Muscle layer of duodenum (tissue), 2 donors: ENCODE results near the gene SLC12A6.
"Not testable (repeated sequence)": the region's sequence is repeated elsewhere in the genome, so short reads cannot be mapped to it uniquely, and the experiment has no call there.

ENCODE experiments used
- H3K27ac ChIP-seq: one replicate; pipeline ENCODE4 v1.7.0; 2013; ENCODE audit warnings: mild to moderate bottlenecking, low read length
- H3K27me3 ChIP-seq: one replicate; pipeline ENCODE4 v1.7.0; 2013; ENCODE audit warnings: low read depth, mild to moderate bottlenecking, control low read depth, low read length
- H3K36me3 ChIP-seq, 2 donors: one replicate each; pipeline ENCODE4 v1.7.0; 2013; ENCODE audit warnings: low read length in 2 of 2, control low read depth in 1 of 2, mild to moderate bottlenecking in 1 of 2; ENCODE audit not compliant: insufficient read depth in 2 of 2, control insufficient read depth in 1 of 2
- H3K4me1 ChIP-seq, 2 donors: one replicate each; pipeline ENCODE4 v1.7.0; 2013; ENCODE audit warnings: low read length in 2 of 2, mild to moderate bottlenecking in 2 of 2, control low read depth in 1 of 2, moderate library complexity in 1 of 2; ENCODE audit not compliant: insufficient read depth in 2 of 2, control insufficient read depth in 1 of 2
- H3K4me3 ChIP-seq, 2 donors: one replicate each; pipeline ENCODE4 v1.7.0; 2013; ENCODE audit warnings: low read length in 2 of 2, low read depth in 1 of 2, mild to moderate bottlenecking in 1 of 2
- H3K9me3 ChIP-seq, 2 donors: one replicate each; pipeline ENCODE4 v1.7.0; 2013; ENCODE audit warnings: low read length in 2 of 2, control low read depth in 1 of 2, mild to moderate bottlenecking in 1 of 2; ENCODE audit not compliant: control insufficient read depth in 1 of 2
- donor health status: healthy.

SLC12A6 gene

DNA sequence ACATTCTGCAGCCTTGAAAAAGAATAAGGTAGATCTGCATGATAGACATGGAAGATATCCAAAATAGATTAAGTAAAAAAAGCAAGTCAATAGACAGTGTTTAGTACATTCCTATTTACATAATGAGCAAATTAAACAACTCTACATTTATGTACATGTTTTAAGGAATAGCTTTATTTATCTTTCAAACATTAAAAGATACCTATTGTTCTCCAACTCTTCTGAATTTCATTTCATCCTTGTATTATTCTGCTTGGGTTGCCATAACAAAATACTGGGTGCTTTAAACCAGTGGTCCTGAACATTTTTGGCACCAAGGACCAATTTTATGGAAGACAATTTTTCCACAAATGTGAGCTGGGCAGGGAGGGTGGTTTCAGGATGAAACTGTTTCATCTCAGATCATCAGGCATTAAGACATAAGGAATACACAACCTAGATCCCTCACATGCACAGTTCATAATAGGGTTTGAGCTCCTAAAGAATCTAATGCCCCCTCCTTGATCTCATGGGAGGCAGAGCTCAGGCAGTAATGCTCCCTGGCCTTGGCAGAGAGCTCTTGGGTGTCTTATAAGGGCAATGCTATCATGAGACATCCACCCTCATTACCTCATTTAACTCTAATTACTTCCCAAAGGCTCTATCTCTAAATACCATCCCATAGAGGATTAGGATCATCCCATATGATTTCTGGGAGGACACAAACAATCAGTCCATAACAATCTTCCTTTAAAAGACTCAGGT lies 120.9 kb downstream of the SLC12A6 start:
- H3K9me3 ChIP-seq: no peaks in the 10 kb centered on the region
- no peak overlapping the region for H3K27ac ChIP-seq
- no peak overlapping the region for H3K4me3 ChIP-seq
- no peaks in the 10 kb centered on the region for H3K27me3 ChIP-seq
- no peaks in the 10 kb centered on the region for H3K4me1 ChIP-seq
- H3K36me3 ChIP-seq: no peaks in the 10 kb centered on the region

DNA sequence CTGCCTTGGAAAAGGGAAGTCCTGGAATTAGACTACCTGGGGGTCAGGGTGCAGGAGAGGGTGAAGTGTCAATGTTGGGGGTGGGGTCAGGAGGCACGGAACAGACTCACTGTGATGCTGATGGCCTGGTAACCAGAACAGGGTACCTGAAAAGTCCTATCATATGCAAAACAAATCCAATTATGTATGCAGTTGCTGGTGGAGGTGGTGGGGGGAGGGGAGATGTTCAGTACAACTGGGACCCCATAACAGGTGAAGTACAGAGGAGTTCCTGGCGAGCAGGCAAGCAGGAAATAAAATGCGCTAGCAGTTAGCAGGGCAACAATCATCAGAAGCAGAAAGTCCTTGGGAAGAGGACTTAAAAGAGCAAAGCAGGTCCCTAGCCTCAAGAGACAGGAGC lies 123.4 kb downstream of the SLC12A6 start:
- Histone ChIP-seq H3K27ac (no peak overlapping the region), H3K36me3 (no peaks in the 10 kb centered on the region), H3K4me1 (no peaks in the 10 kb centered on the region), H3K9me3 (no peaks in the 10 kb centered on the region), H3K4me3 (no peak overlapping the region), H3K27me3 (no peaks in the 10 kb centered on the region)

DNA sequence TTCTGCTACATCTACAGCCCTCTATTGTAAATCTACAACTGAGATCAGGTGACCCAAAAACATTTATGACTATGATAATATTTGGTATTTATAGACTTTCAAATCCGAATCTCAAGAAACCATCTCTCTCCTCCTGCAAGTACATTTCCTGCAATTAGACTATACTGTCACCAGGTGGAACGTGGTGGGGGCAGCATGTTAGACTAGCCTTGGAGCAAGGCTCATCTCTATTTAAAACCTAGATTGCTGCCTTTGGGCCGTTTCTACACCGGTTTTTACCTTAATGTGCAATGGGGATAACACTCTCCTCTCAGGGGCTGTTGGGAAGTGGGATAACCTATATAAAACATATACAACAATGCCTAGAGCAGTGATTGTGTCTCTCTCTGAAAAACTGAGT lies 123.9 kb downstream of the SLC12A6 start:
- H3K27ac ChIP-seq: no peak overlapping the region
- no peaks in the 10 kb centered on the region for H3K27me3 ChIP-seq
- no peak overlapping the region for H3K4me3 ChIP-seq
- H3K36me3 ChIP-seq: no peaks in the 10 kb centered on the region
- no peaks in the 10 kb centered on the region for H3K9me3 ChIP-seq
- H3K4me1 ChIP-seq: peaks cover 2% of the 10 kb centered on the region in 2 donors

DNA sequence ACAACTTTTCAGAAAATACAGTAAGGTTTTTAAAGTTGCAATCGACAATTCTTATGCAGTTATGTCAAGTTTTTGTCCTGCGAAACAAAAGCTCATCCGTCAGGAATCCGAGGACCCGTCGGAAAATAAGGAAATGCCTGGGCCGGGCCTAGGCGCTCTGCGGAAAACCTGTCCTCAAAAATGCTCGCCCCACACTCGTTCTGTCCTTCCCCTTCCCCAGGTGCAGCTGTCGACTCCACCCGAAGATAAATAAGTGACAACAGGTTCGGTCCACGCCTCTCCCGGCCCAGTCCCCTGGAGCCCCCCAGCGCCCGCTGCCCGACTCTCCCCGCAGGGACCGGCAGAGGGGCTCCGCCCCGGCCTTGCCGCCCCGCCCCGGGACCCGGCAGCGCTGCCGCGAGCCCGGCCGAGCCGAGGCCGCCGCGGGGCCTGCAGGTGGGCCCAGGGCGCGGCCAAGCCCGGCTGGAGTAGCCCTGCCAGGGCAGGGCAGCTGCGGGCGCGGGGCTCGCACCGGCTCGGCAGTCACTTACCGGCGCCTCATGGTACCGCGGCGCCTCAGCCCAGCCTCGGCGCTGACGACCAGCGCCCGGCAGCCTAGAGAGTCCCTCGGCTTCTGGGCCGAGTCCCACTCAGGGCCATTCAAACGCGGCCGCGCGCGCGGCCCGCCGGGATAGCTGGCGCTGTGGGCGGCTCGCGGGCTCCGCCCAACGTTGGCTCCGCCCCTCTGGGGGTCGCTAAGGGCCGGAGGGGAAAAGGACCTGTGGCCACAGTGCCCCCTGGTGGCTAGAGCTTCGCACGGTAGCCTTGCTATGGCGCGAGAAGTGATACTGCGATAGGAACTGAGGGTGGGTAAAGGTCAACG lies 127.9 kb downstream of the SLC12A6 start, which contains the start of gene KATNBL1:
Gene KATNBL1, minus strand, starts transcription at position 676 of the 862 bp plus-strand sequence. CDS start 46,420 bp downstream, outside the sequence.
- no peaks in the 10 kb centered on the region for H3K9me3 ChIP-seq
- peaks cover 7 to 9% of the 10 kb centered on the region in 2 donors for H3K4me1 ChIP-seq
- no peaks in the 10 kb centered on the region for H3K27me3 ChIP-seq
- H3K4me3 ChIP-seq: peak within 1 kb of the TSS; percentile 74 to 80
- H3K36me3 ChIP-seq: no peaks in the 10 kb centered on the region
- peak within 1 kb of the TSS; percentile 77 for H3K27ac ChIP-seq

DNA sequence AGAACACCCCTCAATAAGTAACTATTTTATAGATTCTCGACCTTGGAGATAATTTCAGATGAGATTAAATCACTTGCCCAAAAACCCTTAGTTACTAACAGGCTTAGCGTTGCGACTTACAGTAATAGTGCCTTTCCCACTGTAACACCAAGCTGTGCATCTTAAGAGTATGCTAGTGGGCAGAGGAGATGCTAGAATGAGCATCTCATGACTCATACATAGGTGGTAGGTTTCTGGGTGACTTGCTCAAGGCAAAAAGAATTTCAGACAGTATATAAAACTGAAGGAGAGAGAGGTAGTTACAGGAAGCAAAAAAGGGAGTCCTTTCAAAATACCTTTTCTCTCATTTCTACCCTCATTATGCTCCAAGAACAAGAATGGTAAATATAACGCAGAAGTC lies 131.6 kb downstream of the SLC12A6 start:
- Histone ChIP-seq H3K4me3 (no peak overlapping the region), H3K9me3 (no peaks in the 10 kb centered on the region), H3K27me3 (no peaks in the 10 kb centered on the region), H3K36me3 (no peaks in the 10 kb centered on the region), H3K4me1 (peaks cover 7 to 9% of the 10 kb centered on the region in 2 donors), H3K27ac (no peak overlapping the region)

DNA sequence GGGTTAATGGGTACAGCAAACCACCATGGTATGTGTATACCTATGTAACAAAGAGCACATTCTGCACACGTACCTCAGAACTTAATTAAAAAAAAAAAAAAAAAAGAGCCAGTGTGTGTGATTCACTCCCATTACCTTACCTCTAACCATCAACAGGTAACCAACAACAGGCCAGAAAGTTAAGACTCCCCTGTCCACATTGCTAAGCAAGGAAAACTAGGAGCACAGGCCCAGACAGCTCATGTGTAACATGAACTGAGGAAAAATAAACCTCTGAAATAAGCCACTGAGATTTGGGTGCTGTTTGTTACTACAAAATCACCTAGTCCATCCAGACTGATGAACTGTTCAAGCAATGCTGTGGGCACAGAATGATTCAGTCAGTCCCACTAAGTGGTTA lies 133.6 kb downstream of the SLC12A6 start:
- Histone ChIP-seq H3K36me3 (no peaks in the 10 kb centered on the region), H3K27me3 (no peaks in the 10 kb centered on the region), H3K4me1 (peaks cover 7 to 9% of the 10 kb centered on the region in 2 donors), H3K27ac (no peak overlapping the region), H3K4me3 (no peak overlapping the region), H3K9me3 (no peaks in the 10 kb centered on the region)

DNA sequence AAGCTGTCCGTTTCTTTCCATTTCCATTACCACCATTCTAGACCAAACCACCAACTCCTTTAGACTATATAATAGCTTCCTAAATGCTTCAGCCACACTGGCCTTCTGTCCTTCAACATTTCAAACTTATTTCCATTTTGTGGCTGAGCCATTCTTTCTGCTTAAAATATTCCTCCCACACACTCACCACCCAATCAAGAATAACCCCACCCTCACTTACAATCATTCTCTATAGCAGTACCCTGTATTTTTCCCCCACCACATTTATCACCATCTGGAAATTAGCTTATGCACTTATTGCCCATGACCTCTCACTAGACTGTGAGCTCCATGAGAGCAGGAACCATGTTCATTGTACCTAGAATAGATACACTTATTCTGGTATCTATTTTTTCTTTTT lies 134.3 kb downstream of the SLC12A6 start:
- H3K36me3 ChIP-seq: no peaks in the 10 kb centered on the region
- H3K4me3 ChIP-seq: no peak overlapping the region
- H3K9me3 ChIP-seq: no peaks in the 10 kb centered on the region
- no peak overlapping the region for H3K27ac ChIP-seq
- peaks cover 1 to 3% of the 10 kb centered on the region in 2 donors for H3K4me1 ChIP-seq
- no peaks in the 10 kb centered on the region for H3K27me3 ChIP-seq

DNA sequence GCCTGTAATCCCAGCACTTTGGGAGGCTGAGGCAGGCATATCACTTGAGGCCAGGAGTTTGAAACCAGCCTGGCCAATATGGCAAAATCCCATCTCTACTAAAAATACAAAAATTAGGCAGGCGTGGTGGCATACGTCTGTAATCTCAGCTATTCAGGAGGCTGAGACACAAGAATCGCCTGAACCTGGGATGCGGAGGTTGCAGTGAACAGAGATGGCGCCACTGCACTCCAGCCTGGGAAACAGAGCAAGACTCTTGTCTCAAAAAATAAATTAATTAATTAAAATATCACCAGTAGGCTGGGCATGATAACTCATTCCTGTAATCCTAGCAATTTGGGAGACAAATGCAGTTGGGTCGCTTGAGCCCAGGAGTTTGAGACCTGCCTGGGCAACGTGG lies 144.3 kb downstream of the SLC12A6 start:
- H3K4me1 ChIP-seq, H3K27ac ChIP-seq, H3K9me3 ChIP-seq, H3K27me3 ChIP-seq, H3K36me3 ChIP-seq, H3K4me3 ChIP-seq: not testable (repeated sequence)

DNA sequence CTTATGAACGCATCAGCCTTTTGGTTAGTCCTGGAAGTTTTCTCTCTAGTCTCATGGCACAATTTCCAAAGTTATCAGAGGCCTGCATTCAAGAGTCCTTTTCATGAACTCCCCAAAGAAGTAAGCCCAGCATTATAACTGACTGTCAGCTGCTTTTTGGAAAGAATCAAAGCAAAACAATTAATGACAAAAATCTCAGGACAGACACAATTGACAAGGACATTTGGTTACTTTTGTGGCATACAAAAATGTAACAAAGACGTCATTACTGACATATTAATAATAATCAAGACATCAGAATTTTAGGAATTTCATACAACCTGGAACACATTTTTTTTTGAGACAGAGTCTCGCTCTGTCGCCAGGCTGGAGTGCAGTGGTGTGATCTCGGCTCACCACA lies 148.9 kb downstream of the SLC12A6 start:
- Histone ChIP-seq H3K4me3 (no peak overlapping the region), H3K9me3 (no peaks in the 10 kb centered on the region), H3K27me3 (no peaks in the 10 kb centered on the region), H3K4me1 (no peaks in the 10 kb centered on the region), H3K36me3 (peaks cover 0 to 3% of the 10 kb centered on the region in 2 donors), H3K27ac (no peak overlapping the region)

DNA sequence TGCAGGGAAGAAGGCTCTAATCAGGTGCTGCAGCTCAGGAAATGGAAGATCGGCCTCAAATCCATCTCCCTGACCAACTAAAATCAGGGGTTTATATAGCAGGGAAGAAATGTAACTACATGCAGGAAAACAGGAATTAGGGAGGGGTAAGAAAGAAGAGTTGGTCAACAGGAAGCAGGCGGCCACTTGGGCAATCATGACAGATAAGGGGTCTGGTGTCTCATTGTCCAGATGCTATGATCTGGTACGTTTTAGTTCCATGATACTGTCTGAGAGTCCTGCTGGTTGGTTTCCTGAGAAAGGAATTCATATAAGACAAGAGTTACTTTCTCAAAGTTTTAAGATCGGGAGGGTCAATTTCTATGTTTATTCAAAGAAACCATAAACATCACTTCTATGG lies 151.9 kb downstream of the SLC12A6 start:
- no peak overlapping the region for H3K4me3 ChIP-seq
- H3K36me3 ChIP-seq: peaks cover 0 to 3% of the 10 kb centered on the region in 2 donors
- no peaks in the 10 kb centered on the region for H3K4me1 ChIP-seq
- H3K27ac ChIP-seq: no peak overlapping the region
- H3K27me3 ChIP-seq: no peaks in the 10 kb centered on the region
- H3K9me3 ChIP-seq: no peaks in the 10 kb centered on the region

DNA sequence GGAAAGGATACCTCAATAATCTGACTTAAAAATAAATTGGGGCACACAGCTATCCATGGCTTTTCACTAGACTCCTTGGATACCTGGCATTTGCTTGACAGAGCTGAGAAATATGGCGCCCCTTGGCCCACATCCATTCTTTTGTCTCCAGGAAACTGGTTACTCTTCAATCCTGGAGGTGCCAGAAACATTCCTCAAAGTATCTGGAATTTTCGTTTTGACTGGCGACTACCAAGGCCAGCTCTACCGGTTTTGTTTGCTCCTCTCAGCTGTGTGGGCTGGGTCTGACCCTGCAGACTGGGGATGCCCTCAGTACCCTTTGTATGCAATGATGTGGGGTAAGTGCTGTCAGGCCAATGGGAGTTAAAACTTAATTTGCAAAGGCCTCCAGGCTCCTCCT lies 154.6 kb downstream of the SLC12A6 start:
- Histone ChIP-seq H3K4me3 (no peak overlapping the region), H3K27me3 (no peaks in the 10 kb centered on the region), H3K9me3 (no peaks in the 10 kb centered on the region), H3K4me1 (peaks cover 0 to 3% of the 10 kb centered on the region in 2 donors), H3K36me3 (peaks cover 0 to 3% of the 10 kb centered on the region in 2 donors), H3K27ac (no peak overlapping the region)
